Ishikawa (cell line): ENCODE measurements around the gene PLCB3.

Source experiments
- CEBPB ChIP-seq: IDR thresholded peaks from 2 replicates; pipeline ENCODE4 v1.6.1; 2012
- CREB1 ChIP-seq: IDR thresholded peaks from 2 replicates; pipeline ENCODE4 v1.6.1; 2012; ENCODE audit warnings: low read depth
- EGR1 ChIP-seq: IDR thresholded peaks from 2 replicates; pipeline ENCODE4 v1.6.1; 2012
- EP300 ChIP-seq: IDR thresholded peaks from 2 replicates; pipeline ENCODE4 v1.6.1; 2012; ENCODE audit warnings: borderline replicate concordance
- FOXM1 ChIP-seq: IDR thresholded peaks from 2 replicates; pipeline ENCODE4 v1.6.1; 2012; ENCODE audit warnings: low read depth, borderline replicate concordance
- MAX ChIP-seq: IDR thresholded peaks from 2 replicates; pipeline ENCODE4 v1.6.1; 2012
- NFIC ChIP-seq: IDR thresholded peaks from 2 replicates; pipeline ENCODE4 v1.6.1; 2012
- RAD21 ChIP-seq: IDR thresholded peaks from 2 replicates; pipeline ENCODE4 v1.6.1; 2012; ENCODE audit warnings: low read depth
- REST ChIP-seq: IDR thresholded peaks from 2 replicates; pipeline ENCODE4 v1.6.1; 2012; ENCODE audit warnings: low read depth, mild to moderate bottlenecking
- TAF1 ChIP-seq: IDR thresholded peaks from 2 replicates; pipeline ENCODE4 v1.6.1; 2012; ENCODE audit warnings: low read depth, mild to moderate bottlenecking
- TCF12 ChIP-seq: IDR thresholded peaks from 2 replicates; pipeline ENCODE4 v1.6.1; 2012; ENCODE audit warnings: low read depth
- TEAD4 ChIP-seq: IDR thresholded peaks from 2 replicates; pipeline ENCODE4 v1.6.1; 2012
- USF1 ChIP-seq: IDR thresholded peaks from 2 replicates; pipeline ENCODE4 v1.6.1; 2012
- YY1 ChIP-seq: IDR thresholded peaks from 2 replicates; pipeline ENCODE4 v1.6.1; 2012; ENCODE audit warnings: low read depth
- ZBTB7A ChIP-seq: IDR thresholded peaks from 2 replicates; pipeline ENCODE4 v1.6.1; 2012; ENCODE audit warnings: low read depth

PLCB3 gene

GRCh38 chr11:64287676-64288352 is 36.5 kb downstream of the PLCB3 start:
- TF ChIP-seq EP300 (no peak), ZBTB7A (no peak), REST (no peak), TAF1 (no peak), NFIC (no peak), CEBPB (no peak), FOXM1 (no peak), RAD21 (no peak), EGR1 (no peak), USF1 (no peak), TCF12 (no peak), TEAD4 (no peak)

- no peak for TF ChIP-seq RAD21
Observed at GRCh38 chr11:64288353-64288750, 37.0 kb downstream of the PLCB3 start.

GRCh38 chr11:64289002-64289564 is 37.8 kb downstream of the PLCB3 start:
- TF ChIP-seq EP300: no peak
- no peak for TF ChIP-seq RAD21
- no peak for TF ChIP-seq USF1
- no peak for TF ChIP-seq REST
- no peak for TF ChIP-seq EGR1
- no peak for TF ChIP-seq MAX
- TF ChIP-seq YY1: no peak
- no peak for TF ChIP-seq TEAD4
- no peak for TF ChIP-seq TAF1
- TF ChIP-seq ZBTB7A: no peak
- no peak for TF ChIP-seq TCF12
- TF ChIP-seq CEBPB: no peak
- TF ChIP-seq CREB1: no peak
- TF ChIP-seq NFIC: no peak
- TF ChIP-seq FOXM1: no peak

GRCh38 chr11:64290352-64291261 is 39.3 kb downstream of the PLCB3 start:
- TF ChIP-seq RAD21: no peak
- TF ChIP-seq EP300: no peak
- TF ChIP-seq YY1: no peak

GRCh38 chr11:64291262-64291751 is 40.0 kb downstream of the PLCB3 start, which contains the start of gene KCNK4:
TSS of gene KCNK4 (plus strand) at chr11:64291302. CDS start at chr11:64293019, 1,717 bp downstream.
- no peak for TF ChIP-seq NFIC
- TF ChIP-seq TCF12: no peak
- no peak for TF ChIP-seq RAD21
- no peak for TF ChIP-seq TEAD4
- no peak for TF ChIP-seq CREB1
- TF ChIP-seq ZBTB7A: no peak
- TF ChIP-seq EGR1: no peak
- TF ChIP-seq FOXM1: no peak
- no peak for TF ChIP-seq TAF1
- TF ChIP-seq YY1: no peak
- TF ChIP-seq MAX: no peak
- TF ChIP-seq CEBPB: no peak
- TF ChIP-seq REST: no peak
- TF ChIP-seq USF1: no peak
- TF ChIP-seq EP300: no peak
